Body of pancreas (tissue), 4 donors: Measurements from ENCODE around the gene WDFY1.

Experiments used
- POLR2A ChIP-seq, 3 donors: fragments of 450-650 bp; IDR thresholded peaks; one replicate each; pipeline ENCODE4 v1.6.1; 2016; ENCODE audit warnings: antibody characterized with exemption in 3 of 3, mild to moderate bottlenecking in 2 of 3
- TF ChIP-seq, protein P1 (sequence below), 7 experiments: fragments of 450-650 bp in 4 of 7; fragments of 200-600 bp in 3 of 7; sonication (generic) in 3 of 7; IDR thresholded peaks; one replicate each; pipeline ENCODE4 v1.5.1; 2016 to 2019; ENCODE audit warnings: antibody characterized with exemption in 7 of 7

DNA sequence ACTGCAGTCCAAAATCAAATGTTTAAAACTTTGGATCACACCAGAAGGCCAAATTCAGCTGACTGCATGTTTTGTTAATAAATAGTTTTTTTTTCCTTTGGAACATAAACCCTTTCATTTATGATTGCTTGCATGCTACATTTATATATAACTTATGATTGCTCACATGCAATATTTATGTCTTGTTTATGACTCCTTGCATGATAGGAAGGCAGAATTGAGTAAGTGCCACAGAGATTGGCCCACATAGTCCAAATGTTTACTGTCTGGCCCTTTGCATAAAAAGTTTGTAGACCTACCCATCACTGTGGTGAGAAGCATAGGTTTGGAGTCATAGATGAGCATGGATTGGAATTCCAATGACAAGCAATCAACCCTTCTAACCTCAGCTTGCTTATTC is 30.8 kb downstream of the WDFY1 start:
- TF ChIP-seq, protein P1, sequence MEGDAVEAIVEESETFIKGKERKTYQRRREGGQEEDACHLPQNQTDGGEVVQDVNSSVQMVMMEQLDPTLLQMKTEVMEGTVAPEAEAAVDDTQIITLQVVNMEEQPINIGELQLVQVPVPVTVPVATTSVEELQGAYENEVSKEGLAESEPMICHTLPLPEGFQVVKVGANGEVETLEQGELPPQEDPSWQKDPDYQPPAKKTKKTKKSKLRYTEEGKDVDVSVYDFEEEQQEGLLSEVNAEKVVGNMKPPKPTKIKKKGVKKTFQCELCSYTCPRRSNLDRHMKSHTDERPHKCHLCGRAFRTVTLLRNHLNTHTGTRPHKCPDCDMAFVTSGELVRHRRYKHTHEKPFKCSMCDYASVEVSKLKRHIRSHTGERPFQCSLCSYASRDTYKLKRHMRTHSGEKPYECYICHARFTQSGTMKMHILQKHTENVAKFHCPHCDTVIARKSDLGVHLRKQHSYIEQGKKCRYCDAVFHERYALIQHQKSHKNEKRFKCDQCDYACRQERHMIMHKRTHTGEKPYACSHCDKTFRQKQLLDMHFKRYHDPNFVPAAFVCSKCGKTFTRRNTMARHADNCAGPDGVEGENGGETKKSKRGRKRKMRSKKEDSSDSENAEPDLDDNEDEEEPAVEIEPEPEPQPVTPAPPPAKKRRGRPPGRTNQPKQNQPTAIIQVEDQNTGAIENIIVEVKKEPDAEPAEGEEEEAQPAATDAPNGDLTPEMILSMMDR (IDR thresholded peaks at IDR 0.05), result no peak
- TF ChIP-seq POLR2A (IDR thresholded peaks at IDR 0.05), result no peak
